HG02840 (cell line): ENCODE data around the gene KIAA2012.
"Not testable (repeated sequence)": the region's sequence is repeated elsewhere in the genome, so short reads cannot be mapped to it uniquely, and the experiment has no call there.

Source experiments
- ATAC-seq: cut with Tn5 transposase; IDR thresholded peaks from one replicate; pipeline ENCODE4 v1.9.1; 2021; ENCODE audit warnings: mild to moderate bottlenecking, moderate library complexity, moderate number of reproducible peaks; ENCODE audit not compliant: unreplicated experiment, low FRiP score

KIAA2012 gene

GRCh38 chr2:202113571-202114142 is 40.6 kb downstream of the KIAA2012 start:
- no peak for ATAC-seq

- no peak for ATAC-seq
Observed at GRCh38 chr2:202114291-202114690, 41.2 kb downstream of the KIAA2012 start.

GRCh38 chr2:202114795-202115194 is 41.7 kb downstream of the KIAA2012 start:
- ATAC-seq, result no peak

GRCh38 chr2:202115479-202115971 is 42.5 kb downstream of the KIAA2012 start:
- no peak for ATAC-seq

DNA sequence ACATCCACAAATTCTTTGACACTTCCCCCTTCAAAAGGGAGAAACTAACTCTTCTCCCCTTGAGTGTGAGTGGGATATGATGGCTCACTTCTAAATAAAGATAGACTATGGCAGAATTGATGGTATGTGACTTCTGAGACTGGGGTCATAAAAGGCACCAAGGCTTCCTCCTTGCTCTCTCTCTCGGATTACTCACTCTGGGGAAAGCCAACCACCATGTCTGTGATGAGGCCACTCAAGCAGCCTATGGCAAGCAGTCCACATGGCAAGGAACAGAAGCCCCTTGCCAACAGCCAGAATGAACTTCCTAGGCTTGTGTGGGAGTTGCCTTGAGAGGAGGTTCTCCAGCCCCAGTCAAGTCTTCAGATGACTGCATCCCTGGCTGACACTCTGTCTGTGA is 43.6 kb downstream of the KIAA2012 start:
- ATAC-seq, result no peak

- no peak for ATAC-seq
Observed at GRCh38 chr2:202118168-202118567, 45.1 kb downstream of the KIAA2012 start.

GRCh38 chr2:202120828-202121227 is 47.8 kb downstream of the KIAA2012 start:
- no peak for ATAC-seq

- no peak for ATAC-seq
Observed at GRCh38 chr2:202121532-202122162, 48.6 kb downstream of the KIAA2012 start.

DNA sequence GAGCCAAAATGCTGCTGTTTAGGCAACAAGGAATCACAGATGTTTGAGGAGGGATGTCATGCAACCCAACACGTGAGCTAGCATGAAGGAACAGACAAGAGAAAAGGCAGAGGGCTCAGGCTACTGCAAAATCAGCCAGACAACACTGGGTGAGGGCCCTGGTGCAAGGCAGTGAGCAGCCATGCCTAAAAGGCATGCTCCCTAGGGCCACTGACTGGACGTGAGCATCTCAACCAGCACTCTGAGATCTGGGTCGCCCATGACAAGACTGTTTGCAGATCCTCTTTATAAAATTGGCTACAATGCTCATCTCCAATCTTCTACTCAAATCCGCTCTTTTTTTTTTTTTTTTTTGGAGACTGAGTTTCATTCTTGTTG is 49.1 kb downstream of the KIAA2012 start:
- ATAC-seq, result no peak

DNA sequence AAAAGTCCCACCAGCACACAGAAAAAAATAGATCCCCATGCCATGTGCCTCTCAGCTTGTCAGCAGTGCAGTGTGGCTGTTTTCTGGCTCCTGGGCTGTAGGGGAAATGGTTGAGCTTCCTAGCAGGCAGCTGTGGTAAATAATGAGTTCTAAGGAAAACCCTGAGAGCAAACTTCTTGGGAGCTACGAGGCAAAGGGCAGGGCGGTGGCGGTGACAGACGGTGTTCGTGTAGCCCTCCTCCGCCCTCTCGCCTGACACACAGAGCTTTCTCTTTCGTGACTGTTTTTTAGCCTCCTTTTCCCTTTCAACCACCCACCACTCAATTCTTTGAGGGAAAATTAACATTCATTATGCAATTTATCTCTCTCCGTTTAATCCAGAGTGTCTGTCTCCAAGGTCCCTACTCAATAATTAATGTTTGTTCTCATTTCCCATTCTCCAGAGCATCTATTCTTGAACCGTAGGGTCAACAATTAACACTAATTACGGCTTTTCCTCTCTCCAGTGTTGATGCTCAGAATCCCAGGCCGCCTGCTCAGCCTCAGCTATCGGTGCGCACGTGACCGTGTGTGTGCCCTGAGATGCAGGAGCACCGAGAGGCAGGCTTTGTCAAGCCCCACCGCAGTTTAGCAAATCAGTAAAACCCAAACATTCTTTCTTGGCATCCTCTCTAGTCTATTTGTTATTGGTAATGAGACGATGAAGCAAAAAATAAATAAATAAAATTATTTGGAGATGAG is 50.1 kb downstream of the KIAA2012 start:
- no peak for ATAC-seq

- no peak for ATAC-seq
Observed at GRCh38 chr2:202124286-202124685, 51.2 kb downstream of the KIAA2012 start.

DNA sequence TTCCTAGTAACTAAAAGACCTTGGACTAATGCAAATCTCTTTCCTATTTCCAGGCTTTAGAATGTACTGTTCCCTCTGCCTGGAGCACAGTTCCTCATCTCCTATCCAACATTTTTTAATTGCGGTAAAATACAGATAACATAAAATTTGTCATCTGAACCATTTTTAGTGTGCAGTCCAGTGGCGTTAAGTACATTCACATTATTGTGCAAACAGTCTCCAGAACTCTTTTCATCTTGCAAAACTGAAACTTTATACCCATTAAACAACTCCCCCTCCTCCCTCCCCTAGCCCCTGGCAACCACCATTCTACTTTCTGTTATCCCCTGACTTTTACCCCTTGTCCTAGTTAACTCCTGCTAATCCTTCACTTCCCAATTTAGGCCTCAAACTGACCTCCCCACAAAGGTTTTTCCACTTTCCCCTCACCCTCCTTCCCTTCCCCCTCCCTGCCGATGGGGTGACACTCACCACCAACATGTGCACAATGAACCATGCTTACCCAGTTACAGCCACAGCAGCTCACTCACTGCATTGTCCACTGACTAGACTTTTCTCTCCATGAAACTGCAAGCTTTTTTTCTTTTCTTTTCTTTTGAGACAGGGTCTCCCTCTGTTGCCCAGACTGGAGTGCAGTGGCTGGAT is 54.8 kb downstream of the KIAA2012 start:
- ATAC-seq, result no peak

GRCh38 chr2:202129841-202130240 is 56.8 kb downstream of the KIAA2012 start:
- ATAC-seq, result no peak

- no peak for ATAC-seq
Observed at GRCh38 chr2:202133200-202133908, 60.3 kb downstream of the KIAA2012 start.

DNA sequence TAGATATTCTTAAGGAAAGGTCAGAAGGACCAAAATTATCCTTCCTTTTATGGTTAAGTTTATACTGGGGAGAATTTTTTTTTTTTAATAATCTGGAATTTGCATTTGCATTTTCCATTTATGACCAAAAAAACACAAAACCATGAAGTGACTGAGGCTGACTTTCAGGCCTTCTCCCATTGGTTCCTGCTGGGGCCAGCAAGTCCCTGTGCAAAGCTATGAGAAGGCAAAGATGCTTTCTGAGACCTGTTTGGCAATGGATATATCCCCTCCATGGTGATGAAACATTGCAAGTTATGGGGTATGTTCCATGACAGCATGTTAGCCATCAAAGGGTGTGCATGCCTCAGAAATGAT is 60.8 kb downstream of the KIAA2012 start:
- no peak for ATAC-seq

DNA sequence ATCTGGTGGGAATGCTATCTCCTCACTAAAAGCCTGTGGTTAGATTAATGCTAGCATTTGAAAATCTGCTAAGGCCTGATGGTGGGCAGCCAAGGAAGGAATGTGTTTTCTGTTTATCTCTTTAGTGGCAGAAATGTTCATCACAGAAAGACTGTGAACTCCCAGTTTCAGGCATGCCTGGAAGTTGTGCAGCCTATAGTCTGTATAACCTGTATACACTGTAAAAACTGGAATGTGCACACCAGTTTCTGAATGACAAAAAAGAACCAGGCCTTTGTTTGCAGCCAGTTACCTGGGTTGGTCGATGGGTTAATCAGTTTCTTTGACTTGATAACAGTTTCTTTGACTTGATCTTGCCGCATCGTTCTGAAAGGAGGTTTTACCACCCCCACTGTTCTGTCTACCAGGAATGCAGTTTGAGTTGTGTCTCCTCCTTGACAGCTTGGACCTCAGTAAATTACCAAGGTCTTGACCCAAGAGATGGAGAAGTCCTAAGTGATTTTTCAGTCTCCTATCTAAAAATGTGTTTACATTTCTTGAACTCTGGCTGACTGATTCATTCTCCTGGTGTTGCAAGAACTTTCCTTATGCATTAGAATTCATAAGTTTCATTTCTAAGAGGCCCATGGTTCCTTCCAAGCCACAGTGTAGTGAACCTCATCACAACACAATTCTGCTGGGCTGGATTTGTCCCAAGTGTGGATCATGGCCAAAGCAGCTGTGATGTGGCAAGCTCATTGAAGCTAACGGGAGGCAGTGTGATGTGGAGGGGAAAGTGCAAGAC is 62.2 kb downstream of the KIAA2012 start:
- ATAC-seq, result no peak

- ATAC-seq, result not testable (repeated sequence)
Observed at GRCh38 chr2:202136039-202136438, 63.0 kb downstream of the KIAA2012 start.

DNA sequence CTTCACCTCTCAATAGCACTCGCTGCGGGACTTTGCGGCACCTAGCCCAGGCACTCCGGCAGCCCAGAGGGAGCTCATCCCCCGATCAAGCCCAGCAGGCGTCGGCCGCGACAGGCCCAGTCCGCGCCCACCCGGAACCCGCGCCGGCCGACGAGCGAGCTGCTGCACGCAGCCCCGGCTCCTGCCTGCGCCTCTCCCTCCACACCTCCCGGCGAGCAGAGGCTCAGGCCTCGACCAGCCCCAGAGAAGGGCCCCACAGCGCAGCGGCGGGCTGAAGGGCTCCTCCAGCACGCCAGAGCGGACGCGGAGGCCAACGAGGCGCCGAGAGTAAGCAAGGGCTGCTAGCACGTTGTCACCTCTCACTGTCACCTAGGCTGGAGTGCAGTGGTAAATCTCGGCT is 63.5 kb downstream of the KIAA2012 start:
- ATAC-seq, result no peak

DNA sequence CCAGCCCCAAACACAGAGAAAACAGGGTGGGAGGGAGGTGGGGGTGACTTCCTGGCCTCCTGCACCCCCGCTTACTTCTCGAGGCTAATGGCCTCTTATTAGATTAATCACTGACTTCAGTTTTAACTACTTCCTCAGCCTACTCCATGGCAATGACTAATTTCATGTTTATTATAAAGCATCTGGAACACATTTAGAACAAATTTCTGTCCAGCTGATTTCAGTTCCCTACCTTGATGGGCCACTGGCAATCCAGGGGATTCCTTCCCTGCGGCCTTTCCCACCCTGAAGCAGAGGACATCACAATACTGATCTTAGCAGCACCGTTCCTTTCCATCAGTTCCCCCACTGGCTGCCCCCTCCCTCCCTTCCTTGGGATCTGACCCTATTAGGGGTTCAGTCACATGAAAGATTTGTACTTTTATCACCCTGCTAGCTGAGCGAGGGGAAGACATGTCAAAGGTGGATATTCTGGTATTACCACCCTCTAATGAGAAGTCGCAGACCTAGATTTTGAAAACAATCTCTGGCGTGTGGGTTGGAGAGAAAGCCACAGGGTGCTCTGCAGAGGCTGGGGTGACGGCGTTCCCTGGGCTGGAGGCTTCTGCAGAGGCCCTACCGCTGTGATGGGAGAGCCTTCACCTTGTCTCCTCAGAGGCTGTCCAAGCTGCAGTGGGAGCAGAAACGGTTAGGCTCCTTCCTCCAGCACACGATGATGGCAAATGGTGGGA is 67.6 kb downstream of the KIAA2012 start:
- ATAC-seq, result no peak
